HG03135 (cell line): ENCODE results near the gene MYOCD.

Experiments
- ATAC-seq: cut with Tn5 transposase; IDR thresholded peaks from one replicate; pipeline ENCODE4 v1.9.1; 2021; ENCODE audit warnings: mild to moderate bottlenecking, moderate library complexity; ENCODE audit not compliant: unreplicated experiment

The MYOCD gene

DNA sequence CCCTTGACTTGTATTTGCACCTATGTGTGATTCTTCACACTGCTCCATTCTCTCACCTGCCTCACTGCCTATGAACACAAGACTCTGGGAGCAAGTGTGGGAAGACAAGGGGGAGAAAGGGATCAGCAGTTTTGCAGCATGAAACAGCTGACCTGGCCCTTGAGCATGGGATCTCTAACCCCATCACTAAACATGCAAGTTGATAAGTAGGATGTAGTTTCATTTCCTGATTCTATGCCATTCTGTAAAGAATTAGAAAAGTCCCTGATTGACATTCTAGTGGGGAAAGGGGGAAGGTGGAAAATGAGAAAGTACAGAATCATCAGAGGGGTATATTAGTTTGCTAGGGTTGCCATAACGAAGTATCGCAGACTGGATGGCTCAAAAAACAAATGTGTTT is 25.3 kb upstream of the MYOCD start:
- ATAC-seq, result no peak

DNA sequence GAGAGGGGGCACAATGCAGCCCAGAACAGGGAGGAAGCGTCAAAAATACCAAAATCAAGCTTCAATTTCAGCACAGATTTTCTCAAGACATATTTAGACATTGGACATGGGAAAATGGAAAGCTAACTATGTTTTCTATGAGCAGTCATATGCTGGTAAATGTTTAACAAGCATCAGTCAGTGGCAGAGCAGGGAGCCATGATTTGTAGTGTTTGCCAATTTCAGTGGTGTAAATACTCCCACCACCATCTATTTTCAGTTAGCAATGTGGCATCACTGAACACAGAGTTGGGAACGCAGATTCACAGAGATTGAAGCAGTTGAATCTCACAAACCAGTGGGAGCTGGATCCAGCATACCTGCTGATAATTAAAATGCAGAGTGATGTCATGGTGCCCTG is 24.6 kb upstream of the MYOCD start:
- no peak for ATAC-seq

DNA sequence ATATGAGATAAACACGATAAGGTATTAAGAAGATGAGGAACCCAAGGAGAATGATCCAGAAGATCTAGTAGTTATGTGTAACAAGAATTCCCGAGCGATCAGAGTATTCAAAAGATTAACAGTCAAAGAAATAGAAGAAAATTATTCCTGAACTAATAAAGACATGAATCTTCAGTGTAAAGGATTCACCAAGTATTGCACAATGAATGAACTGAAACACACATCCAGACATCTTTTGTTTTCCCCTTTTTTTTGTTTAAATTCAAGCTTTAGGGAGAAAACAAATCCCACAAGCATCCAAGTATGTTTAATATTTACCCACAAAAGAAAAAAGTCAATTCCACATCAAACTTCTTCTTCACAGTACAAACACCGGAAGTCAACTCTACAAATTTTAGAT is 23.7 kb upstream of the MYOCD start:
- no peak for ATAC-seq

DNA sequence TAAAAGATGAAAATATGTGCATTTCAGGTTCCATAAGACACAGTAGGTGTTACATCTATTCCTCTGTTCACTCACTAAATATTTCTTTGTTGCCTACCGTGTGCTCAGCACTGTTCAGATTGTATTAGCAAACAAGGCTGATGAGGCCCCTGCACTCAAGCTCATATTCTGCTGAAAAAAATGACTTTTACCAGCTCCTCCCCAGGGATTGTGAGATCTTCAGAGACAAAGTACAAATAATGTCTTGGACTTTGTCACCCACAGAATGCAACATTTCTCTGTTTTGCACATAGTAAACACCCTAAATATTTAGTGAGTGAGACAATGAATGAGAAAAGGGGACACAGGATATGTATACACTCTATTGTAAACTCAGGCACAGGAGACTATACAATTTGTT is 21.9 kb upstream of the MYOCD start:
- ATAC-seq, result no peak

DNA sequence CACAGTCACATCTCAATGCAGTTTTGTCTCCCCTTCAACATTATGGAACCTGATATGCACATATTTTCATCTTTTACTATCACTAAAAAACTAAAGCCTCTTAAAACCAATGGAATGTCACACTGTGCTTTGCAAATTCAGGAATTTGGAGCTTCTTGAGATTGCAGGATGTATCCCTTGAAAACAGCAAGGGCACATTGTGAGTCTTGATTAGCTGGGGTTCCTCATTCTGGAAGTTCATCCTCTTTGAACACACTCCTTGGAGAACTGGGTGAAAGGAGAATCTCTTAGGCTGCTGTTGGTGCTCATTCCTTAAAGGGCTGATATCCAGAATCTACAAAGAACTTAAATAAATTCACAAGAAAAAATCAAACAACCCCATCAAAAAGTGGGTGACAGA is 21.1 kb upstream of the MYOCD start:
- ATAC-seq, result no peak

DNA sequence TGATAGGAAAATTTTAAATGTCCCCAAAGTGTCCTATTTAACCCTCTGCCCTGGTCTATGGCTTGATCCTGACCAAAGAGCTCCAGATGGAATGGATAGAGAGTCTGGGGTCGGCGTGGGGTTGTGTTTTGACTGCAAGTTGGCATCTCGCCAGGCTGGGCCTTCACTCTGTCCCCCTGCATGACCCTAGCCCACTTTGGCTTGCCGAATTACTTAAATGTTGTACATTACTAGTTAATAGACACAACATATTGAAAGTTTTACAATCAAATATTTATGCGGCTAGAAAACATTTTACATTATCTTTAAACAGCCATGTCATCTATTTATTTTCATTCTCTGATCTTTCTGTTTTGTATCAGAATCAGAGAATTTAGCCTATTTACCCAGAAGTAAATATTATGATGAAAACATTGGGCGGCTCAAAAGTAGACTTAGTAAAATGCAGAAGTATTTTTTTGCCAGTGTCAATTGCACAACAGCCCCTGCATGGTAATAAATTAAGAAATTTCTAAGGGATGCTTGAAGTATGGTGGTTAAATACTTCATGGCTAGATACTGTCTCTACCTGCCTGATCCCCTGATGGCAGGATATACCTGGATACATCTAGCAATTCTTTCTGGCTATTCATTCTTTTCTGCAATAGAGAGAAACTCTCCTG is 18.8 kb upstream of the MYOCD start:
- no peak for ATAC-seq

DNA sequence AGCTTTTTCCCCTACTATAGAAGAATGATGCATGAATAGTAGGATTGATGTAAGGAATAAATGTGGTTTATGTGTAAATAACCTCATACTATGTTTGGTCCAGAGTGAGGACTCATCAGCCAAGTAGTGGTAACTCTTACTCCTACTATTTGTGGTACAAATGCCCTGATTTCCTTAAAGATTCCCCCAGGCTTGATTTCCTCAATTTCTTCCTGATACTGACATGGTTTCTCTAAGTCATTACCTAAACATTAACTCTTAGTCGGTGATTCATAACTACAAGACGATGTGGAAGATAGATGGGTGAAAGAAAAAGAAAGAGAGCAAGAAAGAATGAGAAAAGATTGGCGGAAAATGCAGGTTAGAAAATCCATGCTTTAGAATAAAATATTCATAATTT is 17.2 kb upstream of the MYOCD start:
- no peak for ATAC-seq

DNA sequence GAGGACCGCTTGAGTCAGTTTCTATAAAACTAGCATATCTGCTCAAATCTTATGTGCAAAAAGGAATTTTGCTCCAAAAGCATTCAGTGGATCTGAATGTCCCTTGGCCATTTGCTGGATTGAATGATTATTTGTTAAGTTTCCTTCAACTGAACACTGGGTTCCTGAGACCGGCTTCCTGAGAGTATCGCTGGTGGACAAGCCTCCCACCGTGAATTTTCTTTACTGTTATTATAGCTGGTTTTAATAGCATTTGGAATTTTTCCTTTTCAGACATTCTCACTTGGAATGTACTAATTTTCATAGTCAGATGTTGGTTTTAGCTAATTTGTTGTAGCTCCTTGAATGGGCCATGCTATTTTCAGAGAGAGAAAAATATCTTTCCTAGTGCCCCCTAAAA is 9.8 kb upstream of the MYOCD start:
- ATAC-seq, result no peak

DNA sequence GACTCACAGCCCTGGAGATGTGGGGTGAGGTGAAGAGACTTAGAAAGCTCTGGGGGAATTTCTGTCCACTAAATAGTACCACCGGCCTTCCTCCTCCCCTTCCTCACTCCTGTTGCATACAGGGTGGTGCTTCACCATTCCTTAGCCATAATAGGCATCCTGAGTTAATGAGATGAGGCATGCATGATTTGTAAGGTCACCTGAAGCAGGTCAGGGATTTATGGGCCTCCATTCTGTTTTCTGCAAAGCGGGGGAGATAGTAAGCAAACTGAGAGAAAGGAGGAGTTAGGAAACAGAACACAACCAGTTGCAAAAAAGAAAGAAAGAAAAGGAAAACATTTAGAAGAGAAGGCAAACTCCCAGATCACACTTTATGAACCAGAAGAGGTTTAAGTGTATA is 9.3 kb upstream of the MYOCD start:
- no peak for ATAC-seq

DNA sequence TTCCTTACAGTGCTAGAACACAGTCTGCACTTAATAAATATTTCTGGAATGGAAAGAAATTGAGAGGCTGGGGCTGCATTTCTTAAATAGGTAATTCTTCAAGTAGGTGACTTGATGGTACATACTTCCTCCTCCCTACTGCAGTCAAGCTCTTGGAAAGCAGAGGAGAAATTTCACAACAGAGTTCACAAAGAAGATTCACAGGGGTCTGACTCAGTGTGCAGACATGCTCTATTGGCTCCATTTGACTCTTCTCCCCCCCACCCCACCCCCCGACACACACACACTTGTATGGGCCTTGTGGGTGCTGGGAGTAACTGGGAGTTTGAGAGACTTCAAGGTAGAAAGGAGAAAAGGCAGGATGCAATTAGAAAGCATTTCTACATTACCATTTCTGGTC is 6.2 kb upstream of the MYOCD start:
- ATAC-seq, result no peak

DNA sequence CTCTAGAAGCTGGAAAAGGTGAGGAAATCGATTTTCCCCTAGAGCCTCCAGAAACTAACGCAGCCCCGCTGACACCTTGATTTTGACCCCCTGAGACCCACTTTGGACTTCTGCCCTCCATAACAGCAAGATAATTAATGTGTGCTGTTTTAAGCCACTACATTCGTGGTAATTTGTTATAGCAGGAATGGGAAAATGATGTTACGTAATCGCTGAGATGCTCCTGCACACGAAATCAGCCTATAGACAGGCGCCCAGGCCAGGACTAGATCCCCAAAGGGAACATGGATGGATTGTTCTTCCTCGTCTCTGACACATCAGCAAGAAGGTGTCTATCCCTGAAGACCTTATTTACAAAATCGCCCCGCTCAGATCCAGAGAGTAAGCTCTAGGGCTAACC is 1.4 kb upstream of the MYOCD start:
- ATAC-seq, result no peak

DNA sequence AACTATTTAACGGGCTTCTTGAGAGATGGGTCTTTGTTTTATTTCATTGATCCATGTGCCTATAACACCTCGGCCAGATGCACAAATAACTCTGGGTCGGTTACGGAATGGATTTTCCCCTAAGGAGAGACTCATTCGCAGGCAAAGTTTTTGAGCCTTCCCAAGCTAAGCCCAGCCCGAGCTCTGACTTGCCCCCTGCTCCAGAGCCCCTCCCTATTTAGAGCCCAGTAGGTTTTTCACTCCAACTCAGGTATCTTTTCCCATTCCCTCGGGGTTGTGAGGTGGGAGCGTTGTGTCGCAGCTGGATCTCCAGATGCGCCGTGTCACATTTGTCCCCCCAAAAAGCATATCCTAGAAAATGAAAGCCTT is 812 bp upstream of the MYOCD start:
- ATAC-seq, result no peak

DNA sequence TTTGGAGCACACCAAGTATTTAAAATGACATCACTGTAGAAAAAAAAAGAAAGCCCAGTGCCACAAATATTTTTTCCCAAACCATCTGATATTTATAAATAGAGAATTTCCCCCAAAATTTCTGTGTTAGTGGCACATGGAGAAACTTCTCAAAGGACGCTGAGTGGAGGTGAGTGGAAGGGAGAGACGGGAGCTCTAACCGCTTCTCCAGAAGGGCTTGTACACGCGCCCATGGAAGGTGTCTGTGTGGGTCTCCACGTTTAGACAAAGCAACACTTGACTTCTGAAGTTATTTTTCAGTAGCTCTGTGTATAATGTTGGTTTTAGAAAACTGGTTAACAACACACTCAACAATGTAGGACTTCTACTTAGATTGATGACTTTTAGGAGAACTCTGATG is 1.0 kb downstream of the MYOCD start:
- no peak for ATAC-seq

DNA sequence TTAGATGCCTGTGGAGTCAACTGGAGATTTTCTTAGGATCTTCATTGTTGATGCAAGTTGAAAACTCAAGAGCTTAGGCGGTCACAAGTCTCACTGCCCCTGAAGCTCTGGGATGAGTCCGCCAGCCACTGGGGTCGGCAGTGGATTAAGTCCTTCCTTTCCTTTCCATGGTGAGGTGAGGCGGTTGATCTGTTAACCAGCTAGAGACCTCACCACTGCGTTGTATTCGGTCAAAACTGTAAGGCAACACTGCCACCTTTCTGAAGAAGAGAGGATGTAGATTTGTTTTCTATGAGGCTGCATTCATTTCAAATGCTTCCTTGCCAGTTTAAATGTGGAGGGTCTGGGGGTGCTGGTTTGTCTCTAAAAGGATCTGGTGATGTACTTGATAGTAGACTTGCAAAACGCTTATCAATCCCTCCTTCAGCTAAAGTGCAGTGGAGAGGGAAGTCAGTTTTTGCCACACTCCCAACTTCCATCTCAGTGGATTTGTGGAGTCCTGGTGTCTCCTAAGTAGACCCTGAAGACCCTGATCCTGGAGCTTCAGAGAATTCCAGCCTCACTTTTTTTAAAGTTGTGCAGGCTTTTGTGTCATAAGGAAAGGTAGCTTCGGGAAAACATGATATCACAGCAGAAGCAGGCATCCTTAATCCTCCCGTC is 1.7 kb downstream of the MYOCD start:
- ATAC-seq, result no peak

DNA sequence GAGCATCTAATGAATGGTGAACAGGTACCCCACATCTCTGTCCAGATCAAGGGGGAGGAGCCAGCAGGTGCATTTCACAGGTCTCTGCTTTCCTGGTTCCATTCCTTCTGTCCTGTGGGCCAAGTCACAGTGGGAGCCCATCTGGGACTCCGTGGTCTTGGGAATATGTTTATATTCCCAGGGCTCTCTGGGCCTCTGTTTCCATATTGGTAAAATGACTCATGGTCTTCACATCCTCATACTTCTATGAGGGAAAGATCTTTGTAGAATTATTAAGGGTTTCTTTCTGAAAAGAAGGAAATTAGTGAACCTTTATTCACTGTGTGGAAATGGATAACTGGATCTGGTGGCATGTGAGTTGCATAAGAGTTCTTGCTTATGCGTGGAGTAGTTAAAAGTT is 6.2 kb downstream of the MYOCD start:
- no peak for ATAC-seq

DNA sequence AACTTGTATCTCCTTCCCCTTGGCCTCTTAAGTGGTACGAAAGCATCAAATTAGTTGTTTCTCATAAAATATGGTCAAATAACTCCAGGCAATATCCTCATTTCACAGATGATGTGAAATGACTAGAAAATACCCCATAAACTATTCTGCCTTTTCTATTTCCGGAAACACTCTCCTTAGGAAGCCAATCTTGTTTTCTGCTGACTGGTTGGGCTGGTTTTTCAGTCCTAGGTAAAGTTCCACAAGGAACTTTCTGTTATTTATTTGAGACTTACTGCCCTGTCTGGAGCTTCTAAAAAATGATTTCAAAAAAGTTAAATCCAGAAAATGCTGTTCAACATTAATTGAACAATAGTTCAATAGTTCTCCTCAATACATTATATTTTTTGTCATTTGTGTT is 7.3 kb downstream of the MYOCD start:
- no peak for ATAC-seq

DNA sequence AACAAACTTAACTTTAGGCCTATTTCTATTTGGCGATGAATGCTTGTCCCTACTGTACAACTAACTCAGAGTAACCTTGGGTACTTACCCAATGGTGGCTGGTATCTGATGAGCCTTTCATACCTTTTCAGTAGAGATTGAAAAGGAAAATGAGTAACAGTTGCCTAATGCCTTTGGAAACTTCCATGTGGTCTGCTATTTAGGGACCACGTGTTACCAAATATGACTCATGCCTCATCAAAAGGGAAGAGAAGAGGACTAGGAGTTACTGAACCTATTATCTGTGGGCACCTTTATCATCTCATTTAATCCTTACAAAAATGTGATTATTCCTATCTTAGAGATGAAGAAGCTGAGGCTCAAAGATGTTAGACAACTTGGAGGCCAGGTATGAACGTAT is 8.1 kb downstream of the MYOCD start:
- no peak for ATAC-seq

DNA sequence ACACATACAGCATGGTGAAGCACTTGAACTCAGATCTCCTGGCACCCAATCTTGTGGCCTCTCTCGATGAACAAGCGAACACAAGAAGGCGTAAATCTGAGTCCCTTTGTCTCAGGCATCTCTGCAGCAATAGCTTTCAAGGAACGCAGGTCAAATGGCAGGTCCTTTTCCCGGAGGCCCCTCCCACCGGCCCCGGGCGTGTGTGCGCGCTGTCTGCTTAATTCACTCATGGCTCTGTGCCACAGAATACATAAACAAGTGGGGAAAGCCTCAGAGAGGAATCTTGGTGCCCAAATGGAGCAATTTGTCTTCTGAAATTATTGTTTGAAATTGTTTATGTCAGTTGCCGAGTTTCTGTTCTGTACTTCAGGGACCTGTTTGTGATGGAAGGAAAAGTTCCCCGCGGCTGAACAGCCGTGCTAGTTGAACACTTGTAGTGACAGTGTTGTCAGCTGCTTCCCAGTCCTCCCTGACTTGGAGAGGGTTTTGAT is 14.8 kb downstream of the MYOCD start:
- ATAC-seq, result no peak

DNA sequence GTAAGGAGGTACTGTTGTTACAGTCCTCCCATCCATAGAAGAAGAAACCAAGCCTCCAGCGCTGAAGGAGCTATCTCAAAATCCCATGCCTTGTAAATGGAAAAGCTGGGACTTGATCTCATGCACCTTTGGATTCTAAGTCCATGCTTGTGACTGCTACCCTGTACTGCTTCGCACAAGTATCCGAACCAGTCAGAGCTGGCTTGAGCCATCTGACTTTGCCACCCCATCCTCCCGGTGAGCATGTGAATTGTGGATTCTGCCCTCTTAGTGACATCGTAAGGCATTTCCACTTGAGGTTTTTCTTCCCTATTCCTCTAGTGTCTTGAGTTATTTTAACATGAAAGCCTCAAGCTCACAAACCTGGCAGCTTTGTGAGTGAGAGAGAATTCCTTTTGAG is 15.3 kb downstream of the MYOCD start:
- ATAC-seq, result no peak

DNA sequence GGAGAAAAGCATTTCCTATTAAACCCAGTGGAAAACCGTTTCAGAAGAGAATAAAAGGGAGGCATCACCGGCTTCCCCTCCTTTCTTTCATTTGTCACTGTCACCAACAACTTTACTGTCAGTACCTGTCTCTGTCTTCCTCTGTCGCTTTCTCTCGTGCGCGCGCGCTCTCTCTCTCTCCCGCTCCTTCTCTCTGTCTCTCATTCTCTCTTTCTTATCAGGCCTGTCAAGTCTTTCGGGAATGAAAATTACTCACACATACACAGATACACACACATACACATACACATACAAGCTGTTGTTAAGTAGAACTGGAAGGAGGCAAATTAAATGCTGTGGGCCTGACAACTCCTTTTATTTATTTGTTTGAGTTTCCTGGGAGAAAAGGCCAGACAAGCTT is 17.6 kb downstream of the MYOCD start:
- ATAC-seq, result no peak

DNA sequence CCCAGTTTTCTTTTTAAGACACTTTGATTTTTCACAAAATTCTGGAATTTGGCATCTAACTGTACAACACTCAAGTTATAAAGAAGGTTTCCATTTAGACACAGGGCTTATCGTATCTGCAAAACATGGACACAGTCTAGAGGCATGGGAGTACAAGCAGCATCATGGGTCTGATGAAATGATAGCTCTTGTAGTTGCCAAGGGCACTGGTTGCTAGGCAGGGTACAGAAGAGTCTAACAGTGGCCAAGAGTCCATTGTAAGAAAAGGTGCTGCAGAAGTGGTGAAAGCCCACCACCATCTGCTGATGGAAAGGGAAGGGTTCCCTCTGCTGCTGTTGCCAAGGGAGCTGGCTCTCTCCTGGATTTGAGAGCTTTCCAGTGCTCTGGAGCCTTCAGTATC is 20.8 kb downstream of the MYOCD start:
- ATAC-seq, result no peak

DNA sequence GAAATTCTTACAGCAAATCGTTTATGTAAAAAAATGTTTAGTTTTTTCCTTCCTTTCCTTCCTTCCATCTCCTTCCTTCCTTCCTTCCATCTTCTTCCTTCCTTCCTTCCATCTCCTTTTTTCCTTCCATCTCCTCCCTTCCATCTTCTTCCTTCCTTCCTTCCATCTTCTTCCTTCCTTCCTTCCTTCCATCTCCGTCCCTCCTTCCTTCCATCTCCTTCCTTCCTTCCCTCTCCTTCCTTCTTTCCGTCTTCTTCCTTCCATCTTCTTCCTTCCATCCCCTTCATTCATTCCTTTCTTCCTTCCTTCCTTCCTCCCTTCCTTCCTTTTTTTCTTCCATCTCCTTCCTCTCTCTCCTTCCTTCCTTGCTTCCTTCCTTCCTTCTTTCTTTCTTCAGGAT is 22.7 kb downstream of the MYOCD start:
- ATAC-seq, result no peak

DNA sequence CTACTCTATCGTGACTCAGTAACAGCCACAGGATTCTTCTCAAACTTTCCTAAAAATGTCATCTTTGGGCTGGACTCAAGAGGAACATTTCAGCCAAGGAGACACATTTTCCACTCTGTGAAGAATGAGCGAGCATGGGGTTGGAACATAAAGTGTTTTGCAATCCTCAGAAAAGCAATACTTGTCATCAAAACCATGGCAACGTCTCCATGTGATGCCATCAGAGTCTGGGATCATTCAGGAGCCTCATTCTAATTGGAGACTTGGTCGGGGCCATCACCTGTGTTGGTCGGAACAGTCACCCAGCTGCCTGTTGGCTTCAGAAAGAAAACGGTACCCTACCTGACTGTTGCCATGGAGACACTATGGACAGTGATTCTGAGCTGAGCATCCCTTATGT is 25.5 kb downstream of the MYOCD start:
- ATAC-seq, result no peak
